Hindlimb muscle (tissue), 1 donor: ENCODE measurements around the gene C2CD3. TPM values are rescaled to one million over a fixed set of nuclear protein-coding genes. Genes with fewer than 3 reads are reported as not detected.
A peak's percentile ranks its signal among the peaks of the same experiment; 100 is the strongest.
"Not testable (repeated sequence)": the region's sequence is repeated elsewhere in the genome, so short reads cannot be mapped to it uniquely, and the experiment has no call there.

Experiments used
- DNase-seq: peaks from one replicate; pipeline ENCODE4 v3.0.0-alpha.2; 2013
- polyA plus RNA-seq: library from polyadenylated mRNA; unstranded; fragments of 120-200 nt; gene quantifications from one replicate; pipeline ENCODE4 v1.2.1, GENCODE V29; 2013; ENCODE audit not compliant: insufficient read length

The C2CD3 gene
- polyA plus RNA-seq, 1 donor = 25.4 TPM

- DNase-seq = not testable (repeated sequence)
These were observed 50.4 kb downstream of the C2CD3 start for GRCh38 chr11:74120260-74121035.

GRCh38 chr11:74116719-74117118, 54.1 kb downstream of the C2CD3 start:
- no peak for DNase-seq

- no peak for DNase-seq
These were observed 57.9 kb downstream of the C2CD3 start for GRCh38 chr11:74112877-74113276.

GRCh38 chr11:74106124-74106523, 64.7 kb downstream of the C2CD3 start:
- DNase-seq = no peak

GRCh38 chr11:74102321-74102720, 68.5 kb downstream of the C2CD3 start:
- DNase-seq = no peak

GRCh38 chr11:74100735-74101134, 70.1 kb downstream of the C2CD3 start:
- DNase-seq = no peak

GRCh38 chr11:74100231-74100630, 70.6 kb downstream of the C2CD3 start:
- no peak for DNase-seq

GRCh38 chr11:74097686-74098237, 73.0 kb downstream of the C2CD3 start:
- no peak for DNase-seq

GRCh38 chr11:74094393-74094792, 76.4 kb downstream of the C2CD3 start:
- DNase-seq = no peak

- DNase-seq = no peak
These were observed 78.4 kb downstream of the C2CD3 start for GRCh38 chr11:74092425-74092824.

GRCh38 chr11:74091549-74091948, 79.3 kb downstream of the C2CD3 start:
- DNase-seq = no peak

- no peak for DNase-seq
These were observed 80.1 kb downstream of the C2CD3 start for GRCh38 chr11:74090701-74091100.

GRCh38 chr11:74086242-74086884, 84.4 kb downstream of the C2CD3 start:
- DNase-seq = no peak

GRCh38 chr11:74085542-74085892, 85.3 kb downstream of the C2CD3 start:
- peak; percentile 7 for DNase-seq

GRCh38 chr11:74084796-74085541, 85.8 kb downstream of the C2CD3 start:
- no peak for DNase-seq

- not testable (repeated sequence) for DNase-seq
These were observed 86.9 kb downstream of the C2CD3 start for GRCh38 chr11:74083927-74084326.

- no peak for DNase-seq
These were observed 89.4 kb downstream of the C2CD3 start for GRCh38 chr11:74081428-74081827.

- no peak for DNase-seq
These were observed 93.6 kb downstream of the C2CD3 start for GRCh38 chr11:74077193-74077592.

GRCh38 chr11:74072721-74073120, 98.1 kb downstream of the C2CD3 start:
- no peak for DNase-seq

GRCh38 chr11:74072286-74072685, 98.5 kb downstream of the C2CD3 start:
- DNase-seq = no peak

- no peak for DNase-seq
These were observed 99.9 kb downstream of the C2CD3 start for GRCh38 chr11:74070723-74071492.
